GM18499 (cell line): ENCODE data around the gene IRF4.
A peak's percentile ranks its signal among the peaks of the same experiment; 100 is the strongest.

Experiments used
- ATAC-seq: cut with Tn5 transposase; IDR thresholded peaks from one replicate; pipeline ENCODE4 v1.9.1; 2021; ENCODE audit warnings: moderate number of reproducible peaks; ENCODE audit not compliant: insufficient read depth, unreplicated experiment

The IRF4 gene

GRCh38 chr6:391559-392440 is at the start of gene IRF4:
Gene IRF4 (plus strand): TSS chr6:391752. CDS start chr6:393153, 1,401 bp downstream.
- no peak for ATAC-seq

- peak; percentile 35 for ATAC-seq
Measured at GRCh38 chr6:341914-342831, 49.4 kb upstream of the IRF4 start.

- ATAC-seq = no peak
Measured at GRCh38 chr6:342832-343179, 48.7 kb upstream of the IRF4 start.

GRCh38 chr6:343226-343935 is 48.2 kb upstream of the IRF4 start:
- no peak for ATAC-seq

GRCh38 chr6:343960-344815 is 47.4 kb upstream of the IRF4 start:
- no peak for ATAC-seq

GRCh38 chr6:344816-345340 is 46.7 kb upstream of the IRF4 start:
- no peak for ATAC-seq

- no peak for ATAC-seq
Measured at GRCh38 chr6:345747-346385, 45.7 kb upstream of the IRF4 start.

- ATAC-seq = no peak
Measured at GRCh38 chr6:346386-347030, 45.0 kb upstream of the IRF4 start.

- peak; percentile 89 for ATAC-seq
Measured at GRCh38 chr6:347232-347631, 44.3 kb upstream of the IRF4 start.

GRCh38 chr6:347951-348859 is 43.3 kb upstream of the IRF4 start:
- no peak for ATAC-seq

- ATAC-seq = no peak
Measured at GRCh38 chr6:348860-349396, 42.6 kb upstream of the IRF4 start.

GRCh38 chr6:349491-349921 is 42.0 kb upstream of the IRF4 start:
- no peak for ATAC-seq

GRCh38 chr6:350371-350770 is 41.2 kb upstream of the IRF4 start:
- no peak for ATAC-seq

- ATAC-seq = no peak
Measured at GRCh38 chr6:351011-351866, 40.3 kb upstream of the IRF4 start.

GRCh38 chr6:351867-352289 is 39.7 kb upstream of the IRF4 start:
- ATAC-seq = no peak

- ATAC-seq = no peak
Measured at GRCh38 chr6:352474-352873, 39.1 kb upstream of the IRF4 start.
